Measurements from ENCODE around the gene ZNF438.
"Not testable (repeated sequence)": the region's sequence is repeated elsewhere in the genome, so short reads cannot be mapped to it uniquely, and the experiment has no call there.

The ZNF438 gene

DNA sequence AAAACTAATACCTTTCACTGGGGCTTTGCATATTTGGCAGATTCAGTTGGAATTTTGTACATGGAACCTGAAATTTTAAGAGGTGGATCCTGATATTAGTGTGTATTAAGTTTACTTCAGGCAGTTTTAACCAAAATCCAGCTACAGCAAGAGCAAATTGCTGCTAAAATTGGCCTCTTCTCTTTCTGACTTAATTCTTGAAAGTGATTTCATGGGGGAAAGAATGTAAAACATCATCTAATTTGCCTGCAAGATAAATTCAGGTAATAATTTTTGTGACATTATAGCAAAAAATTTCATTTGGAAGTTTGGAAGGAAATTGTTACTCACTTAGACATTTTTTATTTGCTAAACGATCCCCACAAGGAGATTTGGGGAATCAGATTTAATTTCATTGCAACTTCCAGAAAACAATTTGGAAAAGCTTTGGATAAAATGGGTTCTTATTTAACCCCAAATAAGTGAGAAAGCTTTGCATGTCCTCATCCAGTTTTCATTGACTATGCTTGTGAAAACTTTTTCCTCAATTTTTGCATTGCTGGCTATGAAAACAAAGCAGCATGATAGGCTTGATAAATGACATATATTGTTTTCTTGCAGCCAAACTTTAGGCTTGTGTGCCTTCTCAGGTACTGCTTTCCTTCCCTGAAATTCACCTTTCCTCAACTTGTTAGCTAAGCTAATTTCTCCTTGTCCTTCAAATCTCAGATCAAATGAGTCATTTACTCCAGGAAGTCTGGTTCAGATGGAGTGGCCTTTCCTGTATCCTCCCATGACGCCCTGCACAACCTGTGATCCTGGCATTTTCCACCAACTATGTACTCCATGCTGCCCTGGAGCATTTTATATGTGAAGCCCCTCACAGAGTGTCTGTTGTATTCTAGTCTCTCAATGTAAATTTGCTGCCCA, 27.4 kb upstream of the ZNF438 start:
- no peaks in the 10 kb centered on the region for H3K36me3 ChIP-seq (replicated peaks)
- no peak overlapping the region for H3K27ac ChIP-seq
- H3K4me3 ChIP-seq (ENCODE audit: low read depth, low read length) = no peak overlapping the region
- TF ChIP-seq, protein P1, sequence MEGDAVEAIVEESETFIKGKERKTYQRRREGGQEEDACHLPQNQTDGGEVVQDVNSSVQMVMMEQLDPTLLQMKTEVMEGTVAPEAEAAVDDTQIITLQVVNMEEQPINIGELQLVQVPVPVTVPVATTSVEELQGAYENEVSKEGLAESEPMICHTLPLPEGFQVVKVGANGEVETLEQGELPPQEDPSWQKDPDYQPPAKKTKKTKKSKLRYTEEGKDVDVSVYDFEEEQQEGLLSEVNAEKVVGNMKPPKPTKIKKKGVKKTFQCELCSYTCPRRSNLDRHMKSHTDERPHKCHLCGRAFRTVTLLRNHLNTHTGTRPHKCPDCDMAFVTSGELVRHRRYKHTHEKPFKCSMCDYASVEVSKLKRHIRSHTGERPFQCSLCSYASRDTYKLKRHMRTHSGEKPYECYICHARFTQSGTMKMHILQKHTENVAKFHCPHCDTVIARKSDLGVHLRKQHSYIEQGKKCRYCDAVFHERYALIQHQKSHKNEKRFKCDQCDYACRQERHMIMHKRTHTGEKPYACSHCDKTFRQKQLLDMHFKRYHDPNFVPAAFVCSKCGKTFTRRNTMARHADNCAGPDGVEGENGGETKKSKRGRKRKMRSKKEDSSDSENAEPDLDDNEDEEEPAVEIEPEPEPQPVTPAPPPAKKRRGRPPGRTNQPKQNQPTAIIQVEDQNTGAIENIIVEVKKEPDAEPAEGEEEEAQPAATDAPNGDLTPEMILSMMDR (IDR thresholded peaks at IDR 0.05; ENCODE audit: low read depth, low read length, missing control alignments) = no peak
- no peaks in the 10 kb centered on the region for H3K27me3 ChIP-seq (replicated peaks)
- in situ Hi-C loops (cut with HindIII; ENCODE audit: low pct_ligation_motif_present, low sequenced_read_pairs) = no loop called here
- DNase-seq = no peak

DNA sequence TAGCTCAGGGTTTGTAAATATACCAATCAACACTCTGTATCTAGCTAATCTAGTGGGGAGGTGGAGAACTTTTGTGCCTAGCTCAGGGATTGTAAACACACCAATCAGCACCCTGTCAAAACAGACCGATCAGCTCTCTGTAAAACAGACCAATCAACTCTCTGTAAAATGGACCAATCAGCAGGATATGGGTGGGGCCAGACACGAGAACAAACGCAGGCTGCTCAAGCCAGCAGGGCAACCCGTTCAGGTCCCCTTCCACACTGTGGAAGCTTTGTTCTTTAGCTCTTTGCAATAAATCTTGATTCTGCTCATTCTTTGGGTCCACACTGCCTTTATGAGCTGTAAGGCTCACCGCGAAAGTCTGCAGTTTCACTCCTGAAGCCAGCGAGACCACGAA, 25.0 kb upstream of the ZNF438 start:
- DNase-seq; H3K36me3 ChIP-seq (replicated peaks); H3K4me3 ChIP-seq (ENCODE audit: low read depth, low read length); H3K27ac ChIP-seq; in situ Hi-C loops (cut with HindIII; ENCODE audit: low pct_ligation_motif_present, low sequenced_read_pairs); H3K27me3 ChIP-seq (replicated peaks): not testable (repeated sequence)

DNA sequence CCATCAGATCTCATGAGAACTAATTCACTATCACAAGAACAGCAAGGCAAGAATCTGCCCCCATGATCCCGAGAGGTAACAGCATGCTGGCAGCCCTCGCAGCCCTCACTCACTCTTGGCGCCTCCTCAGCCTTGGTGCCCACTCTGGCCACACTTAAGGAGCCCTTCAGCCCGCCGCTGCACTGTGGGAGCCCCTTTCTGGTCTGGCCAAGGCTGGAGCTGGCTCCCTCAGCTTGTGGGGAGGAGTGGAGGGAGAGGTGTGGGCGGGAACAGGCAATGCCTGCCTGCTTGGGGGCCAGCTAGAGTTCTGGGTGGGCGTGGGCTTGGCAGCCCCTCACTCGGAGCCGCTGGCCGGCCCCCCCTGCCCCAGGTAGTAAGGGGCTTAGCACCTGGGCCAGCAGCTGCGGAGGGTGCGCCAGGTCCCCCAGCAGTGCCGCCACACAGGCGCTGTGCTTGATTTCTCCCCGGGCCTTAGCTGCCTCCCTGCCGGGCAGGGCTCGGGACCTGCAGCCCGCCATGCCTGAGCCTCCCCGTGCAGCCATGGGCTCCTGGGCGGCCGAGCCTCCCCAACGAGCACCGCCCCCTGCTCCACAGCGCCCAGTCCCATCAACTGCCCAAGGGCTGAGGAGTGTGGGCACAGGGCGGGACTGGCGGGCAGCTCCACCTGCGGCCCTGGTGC, 24.0 kb upstream of the ZNF438 start:
- H3K27ac ChIP-seq = no peak overlapping the region
- in situ Hi-C loops (cut with HindIII; ENCODE audit: low pct_ligation_motif_present, low sequenced_read_pairs) = no loop called here
- H3K27me3 ChIP-seq (replicated peaks) = no peaks in the 10 kb centered on the region
- TF ChIP-seq, protein P1 (IDR thresholded peaks at IDR 0.05; ENCODE audit: low read depth, low read length, missing control alignments) = no peak
- no peak for DNase-seq
- no peak overlapping the region for H3K4me3 ChIP-seq (ENCODE audit: low read depth, low read length)
- H3K36me3 ChIP-seq (replicated peaks) = no peaks in the 10 kb centered on the region

DNA sequence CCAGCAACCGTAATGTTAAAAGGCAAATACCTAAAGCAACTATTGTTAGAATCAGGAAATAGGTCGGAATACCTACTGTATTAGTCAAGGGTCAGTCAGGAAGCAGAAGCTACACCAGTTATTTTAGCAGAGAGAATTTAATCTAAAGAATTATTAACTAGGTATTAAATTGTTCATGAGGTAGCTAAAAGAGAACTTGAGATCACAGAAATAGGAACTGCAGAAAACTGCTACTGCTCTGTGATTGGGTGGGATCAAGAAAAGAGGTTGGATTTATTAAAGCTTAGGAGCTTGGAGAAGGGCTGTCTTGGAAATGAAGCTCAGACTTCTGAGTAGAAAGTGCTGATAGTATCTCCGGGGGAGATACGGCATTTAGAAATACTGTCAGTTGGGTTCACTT, 20.0 kb upstream of the ZNF438 start:
- H3K27me3 ChIP-seq (replicated peaks) = no peaks in the 10 kb centered on the region
- no peaks in the 10 kb centered on the region for H3K36me3 ChIP-seq (replicated peaks)
- TF ChIP-seq, protein P1 (IDR thresholded peaks at IDR 0.05; ENCODE audit: low read depth, low read length, missing control alignments) = no peak
- H3K27ac ChIP-seq = no peak overlapping the region
- H3K4me3 ChIP-seq (ENCODE audit: low read depth, low read length) = no peak overlapping the region
- in situ Hi-C loops (cut with HindIII; ENCODE audit: low pct_ligation_motif_present, low sequenced_read_pairs) = no loop called here
- DNase-seq = peak; percentile 9

DNA sequence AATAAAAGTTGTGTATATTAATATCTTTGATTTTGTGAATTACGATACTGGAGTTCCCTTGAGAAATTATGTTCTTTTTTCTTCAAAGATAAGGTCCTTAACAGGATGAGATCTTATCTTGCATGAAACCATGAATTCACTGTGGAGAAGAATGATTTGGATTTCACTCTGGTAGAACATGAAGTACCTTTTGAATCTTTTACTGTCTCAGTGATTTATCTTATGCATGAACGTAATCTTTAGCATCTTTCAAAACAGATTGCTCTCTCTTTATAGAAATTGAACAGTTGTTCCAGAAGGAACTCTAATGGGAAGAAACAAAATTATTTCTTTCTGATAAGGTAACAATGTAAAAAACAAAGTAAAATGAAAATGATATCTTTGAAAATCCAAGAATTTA, 11.0 kb upstream of the ZNF438 start:
- TF ChIP-seq, protein P1 (IDR thresholded peaks at IDR 0.05; ENCODE audit: low read depth, low read length, missing control alignments) = no peak
- no peak overlapping the region for H3K4me3 ChIP-seq (ENCODE audit: low read depth, low read length)
- in situ Hi-C loops (cut with HindIII; ENCODE audit: low pct_ligation_motif_present, low sequenced_read_pairs) = no loop called here
- H3K27me3 ChIP-seq (replicated peaks) = no peaks in the 10 kb centered on the region
- DNase-seq = no peak
- H3K27ac ChIP-seq = no peak overlapping the region
- no peaks in the 10 kb centered on the region for H3K36me3 ChIP-seq (replicated peaks)

DNA sequence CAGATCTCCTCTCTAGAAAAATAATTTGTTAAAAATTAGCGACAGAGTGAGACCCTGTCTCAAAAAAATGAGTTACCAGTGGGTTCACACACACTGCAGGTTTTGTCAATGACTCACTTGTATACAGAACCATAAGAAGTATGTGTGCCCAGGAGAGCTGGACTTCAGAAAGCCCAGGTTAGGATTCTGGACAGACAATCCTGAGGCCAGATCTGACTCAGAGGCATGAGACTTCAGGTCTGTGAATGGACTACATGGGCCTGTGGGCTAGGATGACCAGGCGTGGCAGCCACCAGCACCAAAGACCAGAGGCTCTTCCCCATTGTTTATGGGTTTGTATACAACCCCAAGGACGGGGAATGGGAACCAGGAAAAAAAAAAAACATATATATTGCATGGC, 9.3 kb upstream of the ZNF438 start:
- H3K27me3 ChIP-seq (replicated peaks) = no peaks in the 10 kb centered on the region
- H3K4me3 ChIP-seq (ENCODE audit: low read depth, low read length) = no peak overlapping the region
- no peak for DNase-seq
- no peaks in the 10 kb centered on the region for H3K36me3 ChIP-seq (replicated peaks)
- in situ Hi-C loops (cut with HindIII; ENCODE audit: low pct_ligation_motif_present, low sequenced_read_pairs) = no loop called here
- no peak overlapping the region for H3K27ac ChIP-seq
- TF ChIP-seq, protein P1 (IDR thresholded peaks at IDR 0.05; ENCODE audit: low read depth, low read length, missing control alignments) = no peak

DNA sequence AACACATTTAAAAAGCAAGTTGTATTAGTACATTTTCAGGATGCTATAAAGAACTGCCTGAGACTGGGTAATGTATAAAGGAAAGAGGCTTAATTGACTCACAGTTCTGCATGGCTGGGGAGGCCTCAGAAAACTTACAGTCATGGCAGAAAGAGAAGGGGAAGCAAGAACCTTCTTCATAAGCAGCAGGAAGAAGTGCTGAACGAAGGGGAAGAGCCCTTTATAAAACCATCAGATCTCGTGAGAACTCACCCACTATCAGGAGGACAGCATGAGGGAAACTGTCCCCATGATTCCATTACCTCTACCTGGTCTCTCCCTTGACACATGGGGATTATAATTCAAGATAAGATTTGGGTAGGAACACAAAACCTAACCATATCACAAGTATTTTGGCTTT, 7.3 kb upstream of the ZNF438 start:
- H3K27me3 ChIP-seq (replicated peaks); DNase-seq; H3K4me3 ChIP-seq (ENCODE audit: low read depth, low read length); H3K36me3 ChIP-seq (replicated peaks); H3K27ac ChIP-seq; in situ Hi-C loops (cut with HindIII; ENCODE audit: low pct_ligation_motif_present, low sequenced_read_pairs): not testable (repeated sequence)
